ENCODE data around the gene CASP8.

The CASP8 gene

DNA sequence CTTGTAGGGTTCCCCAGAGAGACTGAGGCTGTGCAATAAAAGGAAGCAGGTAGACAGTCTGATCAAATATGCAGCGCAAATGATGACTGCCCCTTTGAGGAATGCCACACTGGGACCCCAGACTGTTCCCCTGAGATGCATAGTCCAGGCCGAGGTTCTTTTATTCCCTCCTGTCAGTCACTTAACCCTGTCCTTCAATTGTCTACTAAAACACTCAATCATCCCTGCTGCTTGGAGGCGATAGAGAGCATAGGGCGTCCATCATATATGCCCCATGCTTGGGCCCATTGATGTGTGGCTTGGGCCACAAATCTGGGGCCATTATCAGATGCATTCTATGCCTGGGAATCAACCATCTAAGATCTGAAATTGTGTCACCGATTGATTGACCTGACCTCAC is 15.5 kb upstream of the CASP8 start:
- no peak for DNase-seq

DNA sequence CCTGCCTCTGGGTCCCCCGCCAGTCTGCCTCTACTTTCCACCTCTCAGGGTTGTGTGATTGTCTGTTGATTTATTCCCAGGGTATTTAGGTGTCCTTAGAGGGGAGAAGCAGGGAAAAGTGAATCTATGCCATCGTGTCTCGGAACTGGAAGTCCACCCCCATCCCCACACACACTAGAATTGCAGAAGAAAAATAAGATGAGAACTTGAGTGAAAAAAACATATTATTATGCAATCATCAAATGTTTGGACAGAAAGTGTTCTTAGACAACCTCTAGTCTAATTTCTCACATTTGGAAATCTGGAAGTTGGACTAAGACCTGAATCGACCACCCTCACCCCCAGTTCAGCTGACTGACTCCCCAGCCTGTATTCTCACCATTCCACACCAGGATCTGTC is 14.1 kb upstream of the CASP8 start:
- no peak for DNase-seq

DNA sequence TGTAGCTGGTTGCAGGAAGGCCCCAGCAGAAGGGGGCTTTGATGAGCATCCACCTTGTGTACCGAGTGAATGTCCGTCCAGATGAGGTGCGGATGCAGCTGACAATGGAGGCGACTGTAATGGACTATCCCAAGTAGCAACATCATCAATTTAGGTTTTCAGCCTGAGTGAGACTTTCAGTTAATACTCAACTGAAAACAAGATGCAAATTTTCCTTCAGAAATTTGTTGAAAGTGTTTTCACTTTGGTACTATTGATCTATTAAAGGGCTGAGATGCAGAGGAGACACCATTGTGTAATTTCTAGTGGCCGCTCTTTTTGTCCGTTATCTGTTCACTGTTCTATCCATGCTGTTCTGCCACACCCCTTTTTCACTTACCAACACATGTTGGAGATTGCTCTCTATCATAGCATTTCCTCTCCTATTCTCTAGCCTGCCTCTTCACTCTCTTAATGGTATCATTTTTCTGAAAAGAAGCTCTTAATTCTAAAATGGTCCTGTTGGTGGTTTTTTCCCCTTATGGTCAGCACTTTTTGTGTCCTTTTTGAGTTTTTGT is 12.0 kb upstream of the CASP8 start:
- DNase-seq, result no peak

DNA sequence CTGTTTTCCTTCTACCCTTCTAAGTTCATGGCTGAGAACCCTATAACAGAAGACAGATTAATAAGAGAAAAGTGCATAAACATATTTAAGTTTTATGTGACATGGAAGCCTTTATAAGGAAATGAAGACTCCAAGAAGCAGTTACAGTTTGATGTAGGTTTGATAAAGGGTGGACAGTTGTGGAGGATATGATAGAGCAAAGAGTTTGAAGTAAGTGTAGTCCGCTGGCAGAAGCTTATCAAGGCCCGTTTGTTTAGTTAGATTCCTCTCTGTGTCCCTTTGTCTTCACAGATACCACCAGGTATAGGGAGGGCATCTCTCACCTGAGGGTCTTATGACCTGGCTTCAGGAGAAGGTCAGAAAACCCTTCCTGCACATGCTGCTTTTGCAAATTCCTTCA is 10.4 kb upstream of the CASP8 start:
- no peak for DNase-seq

DNA sequence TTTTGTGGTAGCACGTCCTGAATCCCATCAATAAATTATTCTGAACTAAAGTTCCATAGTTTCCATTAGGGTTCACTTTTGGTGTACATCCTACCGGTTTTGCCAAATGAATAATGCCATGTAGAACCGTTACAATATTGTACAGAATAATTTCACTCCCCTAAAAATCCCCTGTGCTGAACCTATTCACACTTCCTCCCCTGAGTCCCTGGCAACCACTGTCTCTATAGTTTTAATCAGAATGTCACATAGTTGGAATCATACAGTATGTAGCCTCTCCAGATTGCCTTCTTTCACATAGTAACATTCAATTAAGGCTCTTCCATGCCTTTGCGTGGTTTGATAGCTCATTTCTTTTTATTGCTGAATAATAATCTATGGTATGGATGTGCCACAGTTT is 9.6 kb upstream of the CASP8 start:
- no peak for DNase-seq

DNA sequence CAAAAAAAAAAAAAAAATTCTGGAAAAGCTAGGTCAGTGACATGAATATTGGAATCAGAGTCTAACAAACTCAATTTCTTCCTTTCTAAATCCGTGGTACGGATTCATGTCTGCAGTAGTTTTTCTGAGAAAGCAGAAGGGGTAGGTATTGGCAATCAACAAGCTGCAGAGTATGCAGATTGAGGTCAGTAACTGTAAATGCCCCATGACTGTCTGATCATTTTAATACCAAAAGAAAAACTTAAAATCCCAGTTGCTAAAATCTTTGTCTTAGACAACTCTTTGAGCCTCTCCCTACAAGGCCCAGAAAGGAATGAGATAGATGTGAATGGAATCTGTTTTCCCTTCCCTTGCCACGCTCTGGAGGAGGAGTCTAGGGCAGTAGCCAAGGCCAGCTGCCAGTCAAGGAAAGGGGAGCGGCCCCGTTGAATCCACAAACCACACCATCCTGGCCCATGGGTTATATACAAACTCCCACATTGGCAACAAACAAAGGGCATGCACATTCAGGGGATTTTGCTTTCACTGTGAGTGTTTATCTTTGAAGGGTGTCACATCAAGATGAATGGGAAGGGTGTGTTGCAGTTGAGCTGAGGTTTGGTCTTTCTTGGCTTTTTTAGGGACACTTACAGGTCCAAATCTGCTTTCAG is 6.1 kb upstream of the CASP8 start:
- no peak for DNase-seq

DNA sequence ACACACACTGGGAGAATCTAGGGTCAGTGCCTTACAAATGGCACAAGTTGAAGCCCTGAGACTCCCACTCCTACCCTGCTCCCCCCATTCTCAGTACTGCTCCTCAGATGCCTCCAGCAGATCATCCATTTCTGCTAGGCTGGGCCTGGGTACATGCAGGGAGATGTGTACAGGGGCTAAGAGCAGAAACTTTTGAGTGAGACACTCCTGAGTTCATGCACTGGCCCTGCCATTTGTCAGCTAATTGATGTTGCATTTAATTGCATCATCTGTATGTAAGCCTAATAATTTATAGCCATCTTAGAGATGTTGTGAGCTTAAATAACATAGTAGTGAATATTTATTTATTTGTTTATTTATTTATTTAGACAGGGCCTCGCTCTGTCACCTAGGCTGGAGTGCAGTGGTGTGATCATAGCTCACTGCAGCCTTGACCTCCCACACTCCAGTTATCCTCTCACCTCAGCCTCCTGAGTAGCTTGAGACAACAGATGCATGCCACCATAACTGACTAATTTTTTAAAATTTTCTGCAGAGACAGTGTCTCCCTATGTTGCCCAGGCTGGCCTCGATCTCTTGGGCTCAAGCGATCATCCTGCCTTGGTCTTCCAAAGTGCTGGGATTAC is 4.8 kb upstream of the CASP8 start:
- no peak for DNase-seq

DNA sequence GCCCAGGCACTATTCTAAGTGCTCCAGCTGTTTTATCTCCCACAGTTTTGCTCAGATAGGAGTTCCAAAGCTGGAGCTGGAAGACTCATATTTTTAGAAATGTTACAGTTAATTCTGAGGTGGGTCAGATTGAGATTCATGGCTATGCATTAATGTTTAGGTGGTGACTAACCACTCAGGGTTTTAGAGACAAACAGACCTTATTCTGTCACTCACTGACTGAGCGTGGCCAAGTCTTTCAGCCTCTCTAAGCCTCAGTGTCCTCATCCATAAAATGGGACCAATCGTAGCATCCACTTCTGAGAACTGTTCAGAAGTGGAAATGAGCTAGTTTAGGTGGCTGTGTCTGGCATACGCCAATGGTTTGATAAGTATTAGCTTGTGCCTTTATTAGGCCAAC is 4.3 kb upstream of the CASP8 start:
- DNase-seq, result no peak

DNA sequence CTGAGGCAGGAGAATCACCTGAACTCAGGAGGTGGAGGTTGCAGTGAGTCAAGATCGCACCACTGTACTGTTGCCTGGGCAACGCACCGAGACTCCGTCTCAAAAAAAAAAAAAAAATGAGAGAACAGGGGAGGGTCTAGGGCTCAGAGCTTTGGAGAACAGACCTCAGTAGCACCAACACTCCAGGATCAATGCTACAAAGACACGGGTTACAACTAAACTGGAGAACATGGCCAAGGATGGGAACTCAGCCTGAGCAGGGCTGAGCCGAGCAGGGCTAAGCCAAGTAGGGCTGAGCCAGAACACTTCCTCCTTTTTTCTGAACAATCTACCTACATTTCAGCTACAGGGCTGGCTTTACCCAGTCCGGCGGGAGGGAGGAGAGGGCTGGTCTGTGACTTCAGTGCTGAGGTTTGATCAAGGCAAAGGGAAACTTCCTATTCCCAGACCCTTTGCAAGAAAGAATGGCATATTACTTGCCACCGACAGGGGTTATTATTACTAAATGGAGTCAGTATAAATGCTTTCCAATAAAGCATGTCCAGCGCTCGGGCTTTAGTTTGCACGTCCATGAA is 2.9 kb upstream of the CASP8 start:
- no peak for DNase-seq

DNA sequence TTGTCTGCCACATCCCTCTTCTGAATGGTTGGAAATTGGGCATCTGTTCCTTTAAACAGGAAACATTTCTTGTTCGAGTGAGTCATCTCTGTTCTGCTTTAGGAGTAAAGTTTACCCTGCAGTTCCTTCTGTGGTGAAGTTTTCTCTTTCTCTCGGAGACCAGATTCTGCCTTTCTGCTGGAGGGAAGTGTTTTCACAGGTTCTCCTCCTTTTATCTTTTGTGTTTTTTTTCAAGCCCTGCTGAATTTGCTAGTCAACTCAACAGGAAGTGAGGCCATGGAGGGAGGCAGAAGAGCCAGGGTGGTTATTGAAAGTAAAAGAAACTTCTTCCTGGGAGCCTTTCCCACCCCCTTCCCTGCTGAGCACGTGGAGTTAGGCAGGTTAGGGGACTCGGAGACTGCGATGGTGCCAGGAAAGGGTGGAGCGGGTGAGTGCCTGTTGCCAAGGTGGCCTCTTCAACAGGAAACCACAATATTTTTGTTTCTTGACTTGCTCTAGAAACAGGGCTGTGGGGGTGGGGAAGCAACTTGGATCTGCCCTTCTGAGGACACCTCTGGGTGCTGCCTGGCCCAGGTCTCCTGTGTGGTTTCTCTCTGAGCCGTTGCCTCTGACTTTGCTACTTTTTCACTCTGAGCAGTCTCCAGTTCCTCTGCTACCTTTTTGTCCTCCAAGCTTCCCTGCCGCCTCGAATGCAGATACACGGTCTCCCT is 2.2 kb upstream of the CASP8 start:
- DNase-seq, result no peak

DNA sequence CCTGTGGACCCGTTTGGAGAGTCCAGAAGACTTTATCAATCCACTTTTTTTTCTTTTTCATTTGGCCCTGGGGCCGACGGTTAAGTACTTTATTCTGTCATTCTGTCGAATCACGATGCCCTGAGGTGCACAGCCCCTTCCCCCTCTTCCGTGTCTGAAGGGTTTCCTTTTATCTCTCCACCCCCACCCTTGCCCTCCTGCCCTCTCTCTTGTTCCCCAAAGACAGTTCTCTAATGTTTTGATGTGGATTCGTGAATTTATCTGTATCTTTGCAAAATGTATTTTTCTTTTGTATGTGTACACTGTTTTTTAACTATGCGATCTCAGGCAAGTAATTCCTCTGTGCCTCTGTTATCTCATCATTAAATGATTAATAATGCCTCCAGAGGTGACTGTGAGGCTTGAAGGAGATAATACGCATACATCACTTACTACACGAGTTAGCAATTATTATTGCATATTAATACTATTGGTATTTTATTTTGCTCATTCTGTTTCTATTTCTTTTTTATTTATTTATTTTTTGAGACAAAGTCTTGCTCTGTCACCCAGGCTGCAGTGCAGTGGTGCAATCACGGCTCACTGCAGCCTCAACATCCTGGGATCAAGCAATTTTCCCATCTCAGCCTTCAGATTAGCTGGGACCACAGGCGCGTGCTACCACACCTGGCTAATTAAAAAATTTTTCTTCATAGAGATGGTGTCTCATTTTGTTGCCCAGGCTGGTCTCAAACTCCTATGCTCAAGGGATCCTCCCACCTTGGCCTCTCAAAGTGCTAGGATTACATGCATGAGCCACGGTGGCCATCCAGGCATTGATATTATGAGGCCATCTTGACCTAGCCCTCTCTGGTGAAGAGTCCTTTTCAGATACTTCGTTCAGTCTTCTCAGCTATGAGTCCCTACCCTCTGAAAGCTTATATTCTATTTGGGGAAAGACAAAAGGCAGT is 1.4 kb upstream of the CASP8 start:
- no peak for DNase-seq

DNA sequence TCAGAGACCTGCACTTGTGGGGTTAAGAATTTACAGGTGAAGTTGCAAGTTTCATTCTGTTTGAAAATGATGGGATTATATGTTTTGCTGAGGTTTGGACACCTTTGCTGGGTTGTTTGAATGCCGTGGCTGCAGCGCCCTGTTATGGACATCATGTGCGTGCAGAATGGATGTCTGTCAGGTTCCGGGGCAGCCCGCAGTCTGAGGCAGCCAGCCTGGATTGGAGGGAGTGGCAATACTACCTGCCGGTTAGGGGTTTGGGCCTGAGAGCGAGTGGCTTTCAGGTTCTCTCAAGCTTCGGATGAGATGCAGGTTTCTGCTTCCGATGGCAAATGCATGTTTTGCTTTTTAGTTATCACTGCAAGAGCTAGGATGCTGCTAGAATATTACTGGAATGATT is 1.1 kb downstream of the CASP8 start:
- DNase-seq, result no peak

DNA sequence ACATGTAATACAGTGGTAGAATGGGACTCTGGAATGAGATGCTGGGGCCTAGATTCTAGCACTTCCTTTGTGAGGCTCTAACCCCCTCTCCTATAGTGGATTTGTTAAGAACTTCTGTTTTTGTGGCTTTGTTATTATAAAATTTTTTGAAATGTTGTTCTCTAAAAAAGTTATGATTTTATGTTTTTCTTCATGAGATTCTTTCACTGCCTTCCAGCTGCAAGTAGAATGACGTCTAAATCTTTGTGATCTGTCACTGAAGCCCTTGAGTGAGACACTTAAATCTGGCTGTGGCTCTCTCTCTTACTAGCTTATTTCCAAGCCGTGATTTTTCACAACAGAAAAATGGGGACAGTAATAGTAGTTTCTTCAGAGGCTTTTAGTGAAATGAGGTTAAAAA is 1.6 kb downstream of the CASP8 start:
- no peak for DNase-seq

DNA sequence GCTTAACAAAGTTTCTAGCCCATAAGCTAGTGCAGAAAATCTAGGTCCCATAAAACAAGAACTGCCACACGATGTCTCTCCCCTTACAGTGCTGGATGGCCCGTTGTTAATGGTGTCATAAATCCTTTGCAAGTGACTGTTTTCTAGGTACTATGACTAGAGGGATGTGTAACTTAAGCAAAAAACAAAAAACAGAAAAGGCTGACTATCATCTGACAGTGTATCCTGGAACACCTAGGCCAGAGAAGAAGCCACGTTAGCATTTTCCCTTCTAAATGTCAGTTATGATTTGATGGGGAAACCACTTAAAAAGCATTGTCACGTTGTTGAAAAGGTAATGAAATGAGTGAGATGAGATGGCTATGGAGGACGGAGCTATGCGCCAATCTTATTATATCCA is 2.4 kb downstream of the CASP8 start:
- no peak for DNase-seq

DNA sequence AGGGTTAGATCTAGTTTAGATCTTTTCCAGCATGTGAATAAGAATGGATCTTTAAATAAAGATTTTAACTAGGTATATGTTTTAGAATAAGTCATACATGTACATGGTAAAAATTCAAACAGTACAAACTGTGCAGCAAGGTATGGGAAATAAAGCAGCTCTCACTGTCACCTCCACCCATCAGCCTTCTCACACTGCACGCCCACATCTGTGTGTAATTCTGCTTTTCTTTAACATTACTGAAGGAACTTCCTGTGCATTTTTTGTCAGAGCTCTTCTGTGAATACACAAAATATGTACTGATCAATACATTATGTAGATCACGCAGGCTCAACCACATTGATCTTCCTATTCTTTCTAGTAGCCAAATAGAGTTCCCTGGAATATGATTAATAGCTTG is 3.4 kb downstream of the CASP8 start:
- DNase-seq, result no peak

DNA sequence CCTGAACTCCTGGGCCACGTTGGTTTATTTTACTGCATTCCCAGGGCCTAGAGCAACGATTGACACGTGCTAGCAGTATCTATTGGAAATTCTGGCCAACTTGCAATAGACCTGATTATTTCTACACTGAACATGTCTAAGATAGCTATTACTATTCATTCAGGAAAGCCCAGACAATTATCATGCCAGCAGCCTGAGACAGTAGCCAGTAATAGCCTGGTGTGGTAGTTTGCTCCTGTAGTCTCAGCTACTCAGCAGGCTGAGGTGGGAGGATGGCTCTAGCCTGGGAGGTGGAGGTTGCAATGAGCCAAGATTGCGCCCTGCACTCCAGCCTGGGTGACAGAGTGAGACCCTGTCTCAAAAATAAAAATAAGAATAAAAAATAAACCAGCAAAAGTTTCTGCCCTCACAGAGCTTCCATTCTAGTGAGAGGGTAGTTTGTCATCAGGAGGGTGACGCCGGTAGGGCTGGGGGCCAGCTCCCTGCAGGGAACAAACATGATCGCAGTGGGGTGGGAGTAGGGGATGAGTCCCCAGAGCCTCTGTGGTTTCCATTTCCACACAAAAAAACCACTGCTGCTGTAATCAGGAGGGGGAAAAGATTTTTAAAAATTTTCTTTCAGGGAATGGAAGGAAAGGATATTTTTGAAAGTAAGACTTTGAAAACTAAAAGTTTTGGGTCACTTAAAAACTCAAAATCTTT is 4.3 kb downstream of the CASP8 start:
- no peak for DNase-seq

DNA sequence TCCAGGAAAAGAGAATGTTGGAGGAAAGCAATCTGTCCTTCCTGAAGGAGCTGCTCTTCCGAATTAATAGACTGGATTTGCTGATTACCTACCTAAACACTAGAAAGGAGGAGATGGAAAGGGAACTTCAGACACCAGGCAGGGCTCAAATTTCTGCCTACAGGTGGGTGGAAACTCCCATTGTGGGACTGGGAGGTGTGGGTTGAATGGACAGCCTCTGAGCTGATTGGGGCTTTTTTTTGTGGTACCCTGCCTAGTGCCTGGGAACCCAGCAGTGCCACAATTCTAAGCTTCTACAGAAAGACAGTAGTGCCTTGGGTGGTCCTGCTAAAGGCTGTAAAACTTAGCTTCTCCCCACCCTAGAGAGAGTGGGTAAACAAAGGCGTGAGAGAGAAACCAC is 6.3 kb downstream of the CASP8 start:
- DNase-seq, result no peak

DNA sequence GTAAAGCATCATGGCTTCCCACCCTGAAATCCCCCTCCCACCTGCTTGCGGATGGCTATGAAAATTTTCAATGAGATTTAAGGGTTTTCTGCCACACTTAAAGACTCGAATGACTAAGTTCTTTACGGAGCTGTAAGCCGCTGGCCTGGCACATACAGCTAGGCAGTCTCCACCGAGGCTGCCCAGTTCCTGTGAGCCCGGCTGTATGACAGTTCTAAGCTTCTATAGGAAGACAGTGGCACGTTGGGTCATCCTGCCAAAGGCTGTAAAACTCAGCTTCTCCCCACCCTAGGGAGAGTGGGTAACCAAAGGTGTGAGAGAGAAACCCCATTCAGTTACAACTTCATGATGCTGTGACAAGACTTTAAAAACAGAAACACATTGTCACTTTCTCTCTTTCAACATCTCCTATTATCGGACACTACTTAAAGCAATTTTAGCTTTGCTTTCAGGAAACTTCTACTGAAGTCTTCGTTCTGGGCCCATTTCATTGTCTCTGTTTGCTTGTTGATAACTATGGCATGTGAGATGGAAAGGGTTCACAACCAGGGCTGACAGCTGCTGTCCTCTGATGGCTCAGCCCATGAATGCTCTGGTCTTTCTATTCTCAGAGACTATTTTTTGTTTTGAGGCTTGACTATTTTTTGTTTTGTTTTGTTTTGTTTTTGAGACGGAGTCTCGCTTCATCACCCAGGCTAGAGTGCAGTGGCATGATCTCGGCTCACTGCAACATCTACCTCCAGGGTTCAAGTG is 7.1 kb downstream of the CASP8 start:
- no peak for DNase-seq

DNA sequence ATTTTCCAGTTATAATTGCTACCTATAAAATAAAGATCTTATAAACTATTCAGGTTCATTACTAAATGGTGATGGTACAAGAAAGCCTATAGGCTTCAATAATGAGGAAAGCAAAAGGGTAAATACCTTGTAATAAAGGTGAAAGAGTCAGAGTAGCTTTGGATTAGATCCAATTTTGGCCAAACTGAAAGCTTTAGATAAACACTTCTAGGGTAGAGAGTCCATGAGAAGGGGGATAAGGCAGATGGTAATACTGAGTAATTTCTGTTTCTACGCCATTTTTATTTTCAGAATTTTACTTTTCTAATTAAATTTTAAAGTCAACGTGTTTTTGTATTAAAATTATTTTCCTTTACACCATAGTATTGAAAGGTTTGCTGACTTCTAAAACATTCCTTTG is 9.4 kb downstream of the CASP8 start:
- no peak for DNase-seq

DNA sequence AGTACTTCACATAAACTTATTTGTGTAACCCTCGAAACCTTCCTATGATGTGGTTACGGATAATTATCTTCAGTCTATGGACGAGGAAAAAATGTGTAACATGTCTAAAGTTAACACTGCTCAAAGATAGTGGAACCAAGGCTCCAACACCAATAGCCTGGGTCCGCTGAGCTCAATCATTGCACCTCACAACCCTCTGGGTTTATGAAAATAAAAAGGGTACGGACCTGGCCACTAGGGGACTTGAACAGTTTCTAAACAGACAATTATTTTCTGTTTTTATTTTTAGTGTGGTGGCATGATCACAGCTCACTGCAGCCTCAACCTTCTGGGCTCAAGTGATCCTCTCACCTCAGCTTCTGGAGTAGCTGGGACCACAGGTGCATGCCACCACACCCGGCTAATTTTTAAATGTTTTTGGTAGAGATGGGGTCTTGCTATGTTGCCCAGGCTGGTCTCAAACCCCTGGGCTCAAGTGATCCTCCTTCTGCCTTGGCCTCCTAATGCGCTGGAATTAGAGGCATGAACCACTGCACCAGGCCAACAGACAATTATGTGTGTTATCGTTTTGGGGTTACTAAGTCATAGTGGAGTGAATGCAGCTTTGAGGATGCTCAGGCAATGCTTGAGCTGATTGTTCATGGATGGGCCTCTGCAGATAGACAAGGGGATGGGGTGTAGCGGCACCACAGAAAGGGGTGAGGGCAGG is 10.1 kb downstream of the CASP8 start:
- DNase-seq, result no peak

DNA sequence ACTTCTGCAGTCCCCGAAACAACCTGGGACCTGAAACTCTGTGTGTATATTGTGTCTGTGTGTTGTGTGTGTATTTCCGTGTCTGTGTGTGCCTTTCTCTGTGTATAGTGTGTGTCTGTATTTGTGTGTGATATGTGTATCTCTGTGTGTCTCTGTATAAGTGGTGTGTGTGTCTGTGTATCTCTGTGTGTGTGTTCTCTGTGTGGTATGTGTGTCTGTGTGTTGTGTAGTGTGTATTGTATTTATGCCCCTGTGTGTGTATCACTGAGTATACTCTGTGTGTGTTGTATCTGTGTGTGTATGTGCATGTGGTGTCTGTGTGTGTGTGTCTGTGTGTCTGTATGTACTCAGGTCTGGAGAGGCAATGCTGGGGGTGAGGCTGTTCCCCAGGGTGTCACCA is 11.6 kb downstream of the CASP8 start:
- DNase-seq, result no peak

Measured in NCI-H446 treated with DMSO at 0.1 percent for 48 hours (cell line).